GM12873 (cell line): ENCODE measurements around the gene CEP104.

Source experiments
- TF ChIP-seq, protein P1 (sequence below): IDR thresholded peaks from 2 replicates; pipeline ENCODE4 v1.5.1; 2012; ENCODE audit warnings: low read depth, mild to moderate bottlenecking, moderate library complexity, low read length, control low read depth; ENCODE audit not compliant: insufficient read depth; ENCODE audit errors: missing control alignments

CEP104 gene

GRCh38 chr1:3885611-3886010 lies 28.6 kb upstream of the CEP104 start:
- TF ChIP-seq, protein P1, sequence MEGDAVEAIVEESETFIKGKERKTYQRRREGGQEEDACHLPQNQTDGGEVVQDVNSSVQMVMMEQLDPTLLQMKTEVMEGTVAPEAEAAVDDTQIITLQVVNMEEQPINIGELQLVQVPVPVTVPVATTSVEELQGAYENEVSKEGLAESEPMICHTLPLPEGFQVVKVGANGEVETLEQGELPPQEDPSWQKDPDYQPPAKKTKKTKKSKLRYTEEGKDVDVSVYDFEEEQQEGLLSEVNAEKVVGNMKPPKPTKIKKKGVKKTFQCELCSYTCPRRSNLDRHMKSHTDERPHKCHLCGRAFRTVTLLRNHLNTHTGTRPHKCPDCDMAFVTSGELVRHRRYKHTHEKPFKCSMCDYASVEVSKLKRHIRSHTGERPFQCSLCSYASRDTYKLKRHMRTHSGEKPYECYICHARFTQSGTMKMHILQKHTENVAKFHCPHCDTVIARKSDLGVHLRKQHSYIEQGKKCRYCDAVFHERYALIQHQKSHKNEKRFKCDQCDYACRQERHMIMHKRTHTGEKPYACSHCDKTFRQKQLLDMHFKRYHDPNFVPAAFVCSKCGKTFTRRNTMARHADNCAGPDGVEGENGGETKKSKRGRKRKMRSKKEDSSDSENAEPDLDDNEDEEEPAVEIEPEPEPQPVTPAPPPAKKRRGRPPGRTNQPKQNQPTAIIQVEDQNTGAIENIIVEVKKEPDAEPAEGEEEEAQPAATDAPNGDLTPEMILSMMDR = no peak

GRCh38 chr1:3884966-3885365 lies 28.0 kb upstream of the CEP104 start:
- TF ChIP-seq, protein P1 = no peak

DNA sequence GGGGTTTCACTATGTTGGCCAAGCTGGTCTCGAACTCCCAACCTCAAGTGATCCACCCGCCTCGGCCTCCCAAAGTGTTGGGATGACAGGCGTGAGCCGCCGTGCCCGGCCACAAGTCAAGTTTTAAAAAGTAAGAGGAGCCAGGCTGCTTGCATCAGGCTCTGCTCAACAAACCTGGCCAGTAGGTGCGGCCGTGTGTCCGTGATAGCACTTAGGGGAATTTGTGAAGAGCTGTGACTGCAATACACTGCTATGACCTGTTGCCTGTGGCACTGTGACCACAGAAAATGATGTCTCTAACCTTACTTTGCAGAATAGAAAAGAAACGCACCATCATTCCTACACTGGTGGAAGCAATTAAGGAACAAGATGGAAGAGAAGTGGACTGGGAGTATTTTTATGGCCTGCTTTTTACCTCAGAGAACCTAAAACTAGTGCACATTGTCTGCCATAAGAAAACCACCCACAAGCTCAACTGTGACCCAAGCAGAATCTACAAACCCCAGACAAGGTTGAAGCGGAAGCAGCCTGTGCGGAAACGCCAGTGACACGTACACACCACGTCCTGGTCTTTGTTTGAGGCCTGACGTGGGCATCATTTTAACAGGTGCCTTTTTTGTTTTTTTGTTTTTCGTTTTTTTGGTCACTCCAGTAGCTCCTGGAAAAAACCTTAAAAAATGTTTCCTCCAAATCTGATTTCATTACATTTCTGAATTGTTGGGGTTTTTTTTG lies 26.3 kb upstream of the CEP104 start:
- TF ChIP-seq, protein P1 = no peak

DNA sequence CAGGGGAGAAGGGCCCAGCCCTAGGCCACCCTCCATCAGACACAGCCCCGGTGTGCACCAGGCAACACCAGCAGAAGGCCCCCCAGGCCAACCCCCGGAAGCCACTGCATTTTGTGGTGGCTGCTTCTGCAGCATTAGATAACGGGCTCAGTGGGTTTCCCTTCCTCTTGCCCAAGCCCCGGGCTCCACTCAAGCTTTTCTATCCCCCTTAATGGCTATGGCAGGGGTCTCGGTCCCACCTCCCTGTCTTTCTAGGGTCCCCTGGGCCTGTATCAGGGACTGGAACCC lies 24.1 kb upstream of the CEP104 start:
- TF ChIP-seq, protein P1 = no peak

- TF ChIP-seq, protein P1 = no peak
Measured at GRCh38 chr1:3880429-3881192, 23.6 kb upstream of the CEP104 start.

DNA sequence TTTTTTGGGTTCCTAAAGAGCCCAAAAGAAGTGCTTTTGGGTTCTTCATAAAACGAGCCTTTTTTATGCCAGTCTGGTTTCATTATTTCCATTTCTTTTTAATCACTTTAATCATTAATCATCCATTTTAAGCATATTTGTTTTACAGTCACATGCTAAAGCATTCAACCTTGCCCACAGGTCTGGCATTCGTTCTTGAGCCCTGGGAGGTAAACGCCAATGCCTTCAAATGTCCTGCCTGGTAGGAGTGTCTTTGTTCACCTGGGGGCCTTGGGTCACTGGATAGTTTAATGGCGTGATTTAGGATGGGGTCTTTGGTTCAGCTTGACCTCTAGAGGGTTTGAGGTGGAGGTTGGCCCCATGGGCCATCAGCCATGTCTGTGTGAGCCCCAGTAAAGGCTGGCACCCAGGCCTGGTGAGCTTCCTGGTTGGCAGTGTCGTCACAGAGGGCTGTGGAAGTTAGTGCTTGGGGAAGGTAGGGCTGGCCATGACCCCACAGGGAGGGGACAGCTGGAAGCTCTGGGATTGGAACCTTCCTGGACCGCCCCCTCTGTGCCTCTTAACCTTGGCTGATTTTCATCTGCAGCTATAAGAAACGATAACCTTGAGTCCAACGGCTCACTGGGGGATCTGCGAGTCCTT lies 22.9 kb upstream of the CEP104 start:
- TF ChIP-seq, protein P1 = no peak

DNA sequence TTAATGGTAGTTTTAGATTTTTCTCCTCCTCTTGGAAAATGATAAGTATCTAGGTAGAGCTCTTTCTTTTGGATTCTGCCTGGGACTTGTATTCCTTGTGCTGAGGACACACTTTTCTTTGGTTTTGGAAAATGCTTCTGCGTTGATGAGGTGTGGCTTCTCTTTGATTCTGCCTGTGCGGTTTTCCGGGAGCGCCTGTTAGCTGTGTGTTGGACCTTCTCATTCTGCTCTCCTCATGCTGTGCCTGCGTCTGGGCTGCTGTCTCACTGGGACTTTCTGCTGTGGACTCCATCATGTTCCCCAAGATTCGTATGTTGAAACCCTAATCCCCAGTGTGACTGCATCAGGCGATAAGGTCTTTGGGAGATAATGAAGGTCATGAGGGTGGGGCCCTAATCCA lies 22.1 kb upstream of the CEP104 start:
- TF ChIP-seq, protein P1 = no peak
